GM12878 (cell line): ENCODE measurements around the gene PHC3. TPM values are rescaled to one million over a fixed set of nuclear protein-coding genes. Genes with fewer than 3 reads are reported as not detected.

ENCODE experiments used
- BCLAF1 ChIP-seq: fragments of 450-650 bp; IDR thresholded peaks from 2 replicates; pipeline ENCODE4 v1.6.1; 2017; ENCODE audit warnings: antibody characterized with exemption, mild to moderate bottlenecking, moderate library complexity
- CBX5 ChIP-seq: sonication (generic); IDR thresholded peaks from 2 replicates; pipeline ENCODE4 v1.6.1; 2016; ENCODE audit warnings: low read depth, moderate library complexity, mild to moderate bottlenecking, inconsistent platforms
- CEBPB ChIP-seq, 2 experiments: fragments of 150-350 bp in 1 of 2; IDR thresholded peaks; 2 replicates each; pipeline ENCODE4 v1.6.1; 2012 to 2014; ENCODE audit warnings: low read depth in 2 of 2, low read length in 2 of 2, borderline replicate concordance in 1 of 2, inconsistent platforms in 1 of 2
- CHD4 ChIP-seq: fragments of 200-600 bp; sonication (generic); IDR thresholded peaks from 2 replicates; pipeline ENCODE4 v1.6.1; 2016; ENCODE audit warnings: mild to moderate bottlenecking
- E2F4 ChIP-seq: IDR thresholded peaks from 2 replicates; pipeline ENCODE4 v1.6.1; 2012; ENCODE audit warnings: low read depth, low read length, improper control_type of control experiment
- EGR1 ChIP-seq, 2 experiments: IDR thresholded peaks; 1 replicate in 1 of 2; 2 replicates in 1 of 2; pipeline ENCODE4 v1.6.1; 2011 to 2012; ENCODE audit warnings: low read depth in 2 of 2, low read length in 2 of 2, borderline replicate concordance in 1 of 2, mild to moderate bottlenecking in 1 of 2, moderate library complexity in 1 of 2
- FOXM1 ChIP-seq: IDR thresholded peaks from 2 replicates; pipeline ENCODE4 v1.6.1; 2012; ENCODE audit warnings: low read depth, mild to moderate bottlenecking, inconsistent platforms, low read length, moderate library complexity
- IRF5 ChIP-seq: fragments of 450-650 bp; IDR thresholded peaks from 2 replicates; pipeline ENCODE4 v1.6.1; 2017; ENCODE audit warnings: borderline replicate concordance
- JUNB ChIP-seq: IDR thresholded peaks from 2 replicates; pipeline ENCODE4 v1.6.1; 2016; ENCODE audit warnings: antibody characterized with exemption, mild to moderate bottlenecking
- MEF2A ChIP-seq: IDR thresholded peaks from 2 replicates; pipeline ENCODE4 v1.6.1; 2011; ENCODE audit warnings: low read depth, mild to moderate bottlenecking, low read length, moderate library complexity; ENCODE audit not compliant: insufficient read depth
- MTA2 ChIP-seq: fragments of 450-650 bp; IDR thresholded peaks from 2 replicates; pipeline ENCODE4 v1.6.1; 2016; ENCODE audit warnings: low read depth, mild to moderate bottlenecking, moderate library complexity
- RBBP5 ChIP-seq: fragments of 200-600 bp; sonication (generic); conservative IDR thresholded peaks from 2 replicates; pipeline ENCODE4 v1.6.1; 2016
- RELA ChIP-seq: fragments of 450-650 bp; IDR thresholded peaks from 2 replicates; pipeline ENCODE4 v1.8.0; 2014; ENCODE audit warnings: borderline replicate concordance; ENCODE audit not compliant: partially characterized antibody
- SMAD5 ChIP-seq: IDR thresholded peaks from 2 replicates; pipeline ENCODE4 v1.6.1; 2016; ENCODE audit warnings: antibody characterized with exemption, low read depth
- SP1 ChIP-seq: IDR thresholded peaks from one replicate; pipeline ENCODE4 v1.6.1; 2011; ENCODE audit warnings: low read depth, low read length
- SRF ChIP-seq, 2 experiments: IDR thresholded peaks; 2 replicates each; pipeline ENCODE4 v1.6.1; 2011; ENCODE audit warnings: low read depth in 2 of 2, low read length in 2 of 2, mild to moderate bottlenecking in 1 of 2, moderate library complexity in 1 of 2
- SUPT20H ChIP-seq: IDR thresholded peaks from 2 replicates; pipeline ENCODE4 v1.6.1; 2011; ENCODE audit warnings: low read depth, mild to moderate bottlenecking, low read length, moderate library complexity, borderline replicate concordance; ENCODE audit not compliant: control insufficient read depth
- TAF1 ChIP-seq: IDR thresholded peaks from 2 replicates; pipeline ENCODE4 v1.6.1; 2011; ENCODE audit warnings: mild to moderate bottlenecking, low read depth, low read length, borderline replicate concordance
- TCF12 ChIP-seq: IDR thresholded peaks from 2 replicates; pipeline ENCODE4 v1.6.1; 2011; ENCODE audit warnings: low read depth, mild to moderate bottlenecking, low read length
- TCF7 ChIP-seq: IDR thresholded peaks from 2 replicates; pipeline ENCODE4 v1.6.1; 2014; ENCODE audit warnings: antibody characterized with exemption, borderline replicate concordance
- ZNF24 ChIP-seq: fragments of 450-650 bp; IDR thresholded peaks from 2 replicates; pipeline ENCODE4 v1.6.1; 2017; ENCODE audit warnings: antibody characterized with exemption, mild to moderate bottlenecking
- ZNF274 ChIP-seq: IDR thresholded peaks from one replicate; pipeline ENCODE4 v1.8.0; 2011; ENCODE audit not compliant: insufficient read length, insufficient read depth
- ZNF622 ChIP-seq: fragments of 450-650 bp; IDR thresholded peaks from 2 replicates; pipeline ENCODE4 v1.6.1; 2017; ENCODE audit warnings: mild to moderate bottlenecking, inconsistent platforms
- ZZZ3 ChIP-seq: IDR thresholded peaks from 2 replicates; pipeline ENCODE4 v1.6.1; 2011; ENCODE audit warnings: low read depth; ENCODE audit not compliant: control insufficient read depth, insufficient read length
- polyA plus RNA-seq, 11 experiments: library from polyadenylated mRNA; depleted of rRNA in 4 of 11; unstranded in 6 of 11; stranded (reverse) in 5 of 11; fragments of >200 nt; fragmentation: Nextera tagmentation in 4 of 11; fragmentation: Illumina TruSeq in 1 of 11; extraction: Ambion mirVana in 4 of 11; extraction: Trizol in 1 of 11; gene quantifications; 1 replicate in 1 of 11; 2 replicates in 10 of 11; pipeline versions ENCODE4 v1.2.1 to v1.2.3, GENCODE V29; 2011 to 2016; ENCODE audit warnings: inconsistent platforms in 2 of 11, missing spikeins in 2 of 11, low read depth in 1 of 11
- total RNA-seq, 4 experiments: library from RNA; depleted of rRNA in 3 of 4; stranded (reverse); fragments of >200 nt in 3 of 4; fragmentation: Illumina TruSeq in 1 of 4; extraction: Trizol in 1 of 4; gene quantifications; 2 replicates each; pipeline versions ENCODE4 v1.2.1 to v1.2.3, GENCODE V29; 2013 to 2021
- TF ChIP-seq, protein P1 (sequence below): IDR thresholded peaks from 2 replicates; pipeline ENCODE4 v1.6.1; 2011; ENCODE audit warnings: low read depth, mild to moderate bottlenecking, low read length, moderate library complexity, borderline replicate concordance; ENCODE audit errors: extremely low read depth

PHC3 gene
- total and polyA plus RNA-seq, 10 of the 15 experiments (the other 5 are each of a cell fraction or from before 2014, with no cell fraction given): 3.3 to 62.3 (median 22.1) TPM

GRCh38 chr3:170180908-170181885 is at the start of gene PHC3 (continued):
- TF ChIP-seq MEF2A (no peak), ZNF274 (no peak), E2F4 (no peak), CHD4 (no peak), TAF1 (peak; percentile 81; the same call in 1 of the 2 replicates), SP1 (no peak), FOXM1 (no peak), SMAD5 (no peak; the same call in 1 of the 2 replicates), JUNB (peak; percentile 39), TCF12 (no peak), ZNF622 (no peak), TCF7 (0 out of 2 replicates have a peak, but pooled peaks have one; percentile 12), BCLAF1 (no peak), SRF (IDR thresholded peaks at IDR 0.05; ENCODE audit: low read depth in 2 of 2, low read length in 2 of 2) (no peak), EGR1 (IDR thresholded peaks at IDR 0.05; ENCODE audit: borderline replicate concordance in 1 of 2, low read depth in 2 of 2, low read length in 2 of 2) (peak in 1 of 2 experiments; percentile 56; a peak in 1 of 3 replicates), ZZZ3 (no peak), CEBPB (IDR thresholded peaks at IDR 0.05; ENCODE audit: borderline replicate concordance in 1 of 2, low read depth in 2 of 2, low read length in 2 of 2) (no peak), RBBP5 (no peak), SUPT20H (no peak), RELA (peak; percentile 3), MTA2 (peak; percentile 41; the same call in 1 of the 2 replicates), CBX5 (0 out of 2 replicates have a peak, but pooled peaks have one; percentile 3), ZNF24 (no peak), IRF5 (no peak)
- TF ChIP-seq, protein P1, sequence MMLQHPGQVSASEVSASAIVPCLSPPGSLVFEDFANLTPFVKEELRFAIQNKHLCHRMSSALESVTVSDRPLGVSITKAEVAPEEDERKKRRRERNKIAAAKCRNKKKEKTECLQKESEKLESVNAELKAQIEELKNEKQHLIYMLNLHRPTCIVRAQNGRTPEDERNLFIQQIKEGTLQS: peak; percentile 86; the same call in 1 of the 2 replicates
